Endothelial cell of umbilical vein (primary cell): ENCODE measurements around the gene TAF5L.

Experiments
- CTCF ChIP-seq, 2 donors: IDR thresholded peaks; 1 replicate in 1 of 2; 2 replicates in 1 of 2; pipeline ENCODE4 v1.5.1; 2011; ENCODE audit warnings: low read length in 2 of 2, mild to moderate bottlenecking in 2 of 2, moderate library complexity in 2 of 2, control low read depth in 1 of 2, inconsistent platforms in 1 of 2, low read depth in 1 of 2; ENCODE audit not compliant: insufficient read depth in 1 of 2; ENCODE audit errors: extremely low read depth in 1 of 2
- EZH2 ChIP-seq: IDR thresholded peaks from 2 replicates; pipeline ENCODE4 v1.6.1; 2012; ENCODE audit warnings: borderline replicate concordance, low read depth, mild to moderate bottlenecking, moderate library complexity, low read length, inconsistent platforms; ENCODE audit not compliant: severe bottlenecking
- JUN ChIP-seq: IDR thresholded peaks from 2 replicates; pipeline ENCODE4 v1.6.1; 2011; ENCODE audit warnings: borderline replicate concordance, low read depth; ENCODE audit not compliant: insufficient read length, insufficient read depth
- POLR2A ChIP-seq: IDR thresholded peaks from 2 replicates; pipeline ENCODE4 v1.6.1; 2012; ENCODE audit warnings: low read depth, mild to moderate bottlenecking, control low read depth, low read length
- POLR2AphosphoS5 ChIP-seq: IDR thresholded peaks from 2 replicates; pipeline ENCODE4 v1.6.1; 2012; ENCODE audit warnings: low read depth, mild to moderate bottlenecking, control low read depth, low read length, moderate library complexity; ENCODE audit not compliant: insufficient read depth

GRCh38 chr1:229600229-229600628 lies 25.7 kb downstream of the TAF5L start:
- TF ChIP-seq CTCF (IDR thresholded peaks at IDR 0.05; ENCODE audit: extremely low read depth in 1 of 2, insufficient read depth in 1 of 2, low read depth in 1 of 2, low read length in 2 of 2) (no peak), EZH2 (no peak), POLR2A (no peak), JUN (no peak), POLR2AphosphoS5 (no peak)
